ENCODE data around the gene ERICH4.

The ERICH4 gene

GRCh38 chr19:41436674-41436951 is 6.3 kb upstream of the ERICH4 start:
- TF ChIP-seq CTCF (IDR thresholded peaks at IDR 0.05; ENCODE audit: borderline replicate concordance, insufficient read depth, low read depth, low read length), result no peak
- H3K4me3 ChIP-seq (ENCODE audit: low read depth, low read length), result no peak overlapping the region

DNA sequence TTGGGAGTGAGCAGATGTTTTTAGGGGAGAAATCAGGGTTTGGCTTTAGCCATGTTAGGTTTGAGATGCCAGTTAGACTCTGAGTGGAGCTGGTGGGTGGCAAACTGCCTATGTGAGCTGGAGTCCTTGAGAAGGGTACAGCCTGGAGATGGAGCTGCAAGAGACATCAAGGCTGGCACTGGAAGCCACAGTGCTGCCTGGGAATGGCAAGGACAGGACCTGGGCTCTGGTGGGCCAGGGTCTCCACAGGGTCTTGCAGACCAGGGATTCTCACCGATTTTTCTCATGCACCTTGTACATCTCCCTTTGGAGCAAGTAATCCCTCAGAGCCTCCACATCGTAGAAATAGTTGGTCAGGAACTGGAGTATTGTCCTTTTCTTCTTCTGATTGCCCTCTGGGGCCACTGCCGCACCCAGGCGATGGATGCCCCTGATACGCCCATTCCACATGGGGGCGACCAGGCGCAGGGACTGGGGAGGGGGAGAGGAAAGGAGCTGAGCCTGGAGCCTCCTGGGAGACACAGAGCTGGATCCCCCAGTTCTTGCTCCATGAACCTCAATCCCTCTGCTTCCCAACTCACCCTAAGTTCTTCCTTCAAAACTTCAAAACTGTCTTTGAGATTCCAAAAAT is 4.9 kb upstream of the ERICH4 start:
- TF ChIP-seq CTCF (IDR thresholded peaks at IDR 0.05; ENCODE audit: borderline replicate concordance, insufficient read depth, low read depth, low read length), result no peak
- H3K4me3 ChIP-seq (ENCODE audit: low read depth, low read length), result no peak overlapping the region

GRCh38 chr19:41439441-41440222 is 3.3 kb upstream of the ERICH4 start, which contains the start of gene DMAC2:
Gene DMAC2 (minus strand): TSS chr19:41439912. CDS start chr19:41439899, 13 bp downstream.
- TF ChIP-seq CTCF (IDR thresholded peaks at IDR 0.05; ENCODE audit: borderline replicate concordance, insufficient read depth, low read depth, low read length), result peak; percentile 61; the same call in 1 of the 2 replicates
- peak within 1 kb of the TSS; percentile 63 for H3K4me3 ChIP-seq (ENCODE audit: low read depth, low read length)

DNA sequence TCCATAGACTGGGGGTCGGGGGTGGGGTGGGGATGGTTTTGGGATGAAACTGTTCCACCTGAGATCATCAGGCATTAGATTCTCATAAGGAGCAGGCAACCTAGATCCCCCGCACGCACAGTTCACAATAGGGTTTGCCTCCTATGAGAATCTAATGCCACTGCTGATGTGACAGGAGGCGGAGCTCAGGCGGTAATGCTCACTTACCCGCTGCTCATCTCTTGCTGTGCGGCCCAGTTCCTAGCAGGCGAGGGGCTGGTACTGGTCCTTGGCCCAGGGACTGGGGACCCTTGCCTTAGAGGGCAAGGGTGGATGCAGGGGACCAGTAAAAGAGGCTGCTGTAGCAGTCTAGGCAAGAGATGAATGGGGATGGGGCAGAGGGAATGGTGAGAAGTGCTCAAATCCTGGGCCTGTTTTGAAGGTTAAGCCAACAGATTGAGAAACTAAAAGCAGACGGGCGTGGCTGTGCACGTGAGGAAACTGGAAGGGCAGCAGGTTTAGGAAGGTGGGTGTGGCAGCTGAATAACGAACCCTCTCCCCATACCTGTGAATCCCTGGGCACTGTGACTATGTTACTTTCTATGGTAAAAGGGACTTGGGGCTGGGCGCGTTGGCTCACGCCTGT is 1.5 kb upstream of the ERICH4 start:
- no peak for TF ChIP-seq CTCF (IDR thresholded peaks at IDR 0.05; ENCODE audit: borderline replicate concordance, insufficient read depth, low read depth, low read length)
- no peak overlapping the region for H3K4me3 ChIP-seq (ENCODE audit: low read depth, low read length)

DNA sequence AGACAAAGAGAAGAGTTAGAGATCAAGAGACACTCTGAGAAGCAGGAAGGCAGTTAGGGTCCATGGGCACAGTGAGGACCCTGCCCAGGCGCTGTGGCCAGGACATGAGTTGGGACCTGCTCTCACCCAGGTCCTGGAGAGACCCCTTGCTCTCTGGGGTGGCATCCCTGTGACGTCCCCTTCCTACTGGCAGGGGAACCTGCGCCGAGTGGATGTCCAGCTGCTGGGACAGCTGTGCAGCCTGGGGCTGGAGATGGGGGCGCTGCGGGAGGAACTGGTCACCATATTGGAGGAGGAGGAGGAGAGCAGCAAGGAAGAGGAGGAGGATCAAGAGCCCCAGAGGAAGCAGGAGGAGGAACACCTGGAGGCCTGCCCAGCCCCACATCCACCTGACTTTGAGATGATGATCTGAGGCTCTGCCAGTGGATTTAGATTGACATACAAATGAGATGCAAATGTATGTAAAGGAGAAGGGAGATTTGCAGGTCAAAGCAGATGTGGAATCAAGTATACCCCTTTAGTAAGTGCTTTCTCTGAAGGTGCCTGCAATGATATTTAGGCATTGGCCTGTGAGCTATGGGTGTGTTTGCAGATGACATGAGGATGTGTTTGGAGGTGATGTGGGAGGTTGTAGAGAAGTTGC is 978 bp downstream of the ERICH4 start:
- no peak for TF ChIP-seq CTCF (IDR thresholded peaks at IDR 0.05; ENCODE audit: borderline replicate concordance, insufficient read depth, low read depth, low read length)
- no peak overlapping the region for H3K4me3 ChIP-seq (ENCODE audit: low read depth, low read length)

DNA sequence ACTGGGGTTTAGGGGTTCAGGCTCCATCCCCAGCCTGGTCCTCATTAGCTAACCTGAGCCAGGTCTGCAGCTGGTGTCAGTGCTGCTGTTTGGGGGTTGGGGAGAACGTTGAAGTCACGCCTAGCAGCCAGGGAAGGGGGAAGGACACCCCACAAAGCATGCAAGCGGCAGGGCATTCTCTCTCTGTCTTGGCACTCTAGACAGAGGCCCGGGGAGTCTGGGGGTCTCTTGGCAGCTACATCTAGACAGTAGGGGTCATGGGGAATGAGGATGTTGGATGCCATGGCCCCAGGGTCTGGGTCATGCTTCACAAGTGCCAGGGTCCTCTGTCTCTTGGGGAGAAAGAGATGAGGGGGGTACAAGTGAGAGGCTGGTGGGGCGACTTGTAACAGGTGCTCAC is 2.6 kb downstream of the ERICH4 start:
- no peak for TF ChIP-seq CTCF (IDR thresholded peaks at IDR 0.05; ENCODE audit: borderline replicate concordance, insufficient read depth, low read depth, low read length)
- no peak overlapping the region for H3K4me3 ChIP-seq (ENCODE audit: low read depth, low read length)

All from GM12875 (cell line).